HTR-8/SVneo (cell line): ENCODE results near the gene IP6K1.

ENCODE experiments used
- DNase-seq: peaks from one replicate; pipeline ENCODE4 v3.0.0; 2011; ENCODE audit warnings: low spot score, mixed read lengths; ENCODE audit not compliant: insufficient read length
- FAIRE-seq: peaks from 2 replicates; lab custom pipeline; 2011; peaks lifted over from hg19 to GRCh38; lab: Jason Lieb, UNC

Gene IP6K1

GRCh38 chr3:49716169-49716568 lies 70.2 kb downstream of the IP6K1 start:
- FAIRE-seq = no peak
- DNase-seq = no peak

- DNase-seq = no peak
- no peak for FAIRE-seq
Observed at GRCh38 chr3:49715611-49716121, 70.7 kb downstream of the IP6K1 start.

- DNase-seq (no peak), FAIRE-seq (no peak)
Observed at GRCh38 chr3:49714728-49715550, 71.4 kb downstream of the IP6K1 start.

GRCh38 chr3:49713336-49714105 lies 72.8 kb downstream of the IP6K1 start:
- FAIRE-seq (no peak), DNase-seq (no peak)

GRCh38 chr3:49712631-49713317 lies 73.6 kb downstream of the IP6K1 start:
- DNase-seq (no peak), FAIRE-seq (peak; percentile 16)

- DNase-seq (no peak), FAIRE-seq (peak; percentile 68)
Observed at GRCh38 chr3:49712166-49712565, 74.2 kb downstream of the IP6K1 start.

GRCh38 chr3:49711489-49711888 lies 74.9 kb downstream of the IP6K1 start:
- DNase-seq (no peak), FAIRE-seq (no peak)

GRCh38 chr3:49709852-49710251 lies 76.5 kb downstream of the IP6K1 start:
- FAIRE-seq = no peak
- DNase-seq = no peak

- FAIRE-seq (peak; percentile 48), DNase-seq (no peak)
Observed at GRCh38 chr3:49707113-49707480, 79.2 kb downstream of the IP6K1 start.

- DNase-seq = no peak
- FAIRE-seq = no peak
Observed at GRCh38 chr3:49706456-49707112, 79.8 kb downstream of the IP6K1 start.

GRCh38 chr3:49705390-49705960 lies 80.9 kb downstream of the IP6K1 start:
- DNase-seq (no peak), FAIRE-seq (no peak)

- FAIRE-seq (no peak), DNase-seq (no peak)
Observed at GRCh38 chr3:49704629-49705028, 81.7 kb downstream of the IP6K1 start.

GRCh38 chr3:49703956-49704355 lies 82.4 kb downstream of the IP6K1 start:
- no peak for FAIRE-seq
- no peak for DNase-seq

- DNase-seq (peak; percentile 84), FAIRE-seq (peak; percentile 91)
Observed at GRCh38 chr3:49703443-49703927, 82.9 kb downstream of the IP6K1 start.

GRCh38 chr3:49702672-49703071 lies 83.7 kb downstream of the IP6K1 start:
- no peak for FAIRE-seq
- DNase-seq = no peak

GRCh38 chr3:49701388-49702077 lies 84.8 kb downstream of the IP6K1 start:
- DNase-seq = no peak
- no peak for FAIRE-seq

- DNase-seq = no peak
- no peak for FAIRE-seq
Observed at GRCh38 chr3:49700453-49701128, 85.8 kb downstream of the IP6K1 start.

- DNase-seq (no peak), FAIRE-seq (no peak)
Observed at GRCh38 chr3:49700014-49700413, 86.3 kb downstream of the IP6K1 start.
